ELF-1 (cell line): ENCODE measurements around the gene AVP.
"Not testable (repeated sequence)": the region's sequence is repeated elsewhere in the genome, so short reads cannot be mapped to it uniquely, and the experiment has no call there.

Source experiments
- DNase-seq: peaks from one replicate; pipeline ENCODE4 v3.0.0-alpha.2; 2016; ENCODE audit warnings: low read depth, low spot score

Gene AVP, protein sequence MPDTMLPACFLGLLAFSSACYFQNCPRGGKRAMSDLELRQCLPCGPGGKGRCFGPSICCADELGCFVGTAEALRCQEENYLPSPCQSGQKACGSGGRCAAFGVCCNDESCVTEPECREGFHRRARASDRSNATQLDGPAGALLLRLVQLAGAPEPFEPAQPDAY

DNA sequence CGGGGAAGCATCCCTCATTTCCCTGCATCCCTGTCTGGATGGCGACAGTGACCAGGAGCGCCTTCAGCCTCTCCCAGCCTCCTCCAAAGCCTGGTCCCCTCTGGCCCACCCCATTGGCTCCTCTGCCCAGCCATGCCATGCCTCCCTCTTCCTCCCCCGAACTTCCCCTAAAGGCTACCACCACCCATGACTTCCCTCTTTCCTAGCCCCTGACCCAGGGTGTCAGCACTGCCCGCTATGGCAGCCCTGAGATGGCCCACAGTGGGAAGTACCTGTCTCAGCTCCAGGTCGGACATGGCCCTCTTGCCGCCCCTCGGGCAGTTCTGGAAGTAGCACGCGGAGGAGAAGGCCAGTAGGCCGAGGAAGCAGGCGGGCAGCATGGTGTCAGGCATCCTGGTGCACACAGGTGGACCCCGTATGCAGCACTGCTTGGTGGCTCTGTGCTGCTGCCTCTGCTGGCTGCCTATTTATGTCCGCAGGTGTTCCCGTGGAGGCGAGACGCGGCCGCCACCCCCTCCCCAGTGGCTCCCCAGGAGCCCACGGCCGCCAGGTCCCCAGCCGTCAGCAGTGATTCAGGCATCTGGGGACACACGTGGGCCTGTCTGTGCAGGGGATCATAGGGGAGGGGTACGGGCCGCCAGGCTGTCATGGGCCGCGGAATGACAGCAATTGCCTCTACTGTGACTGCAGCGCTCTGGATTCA lies at the start of gene AVP:
Gene AVP (minus strand): TSS at position 442 of the 703 bp plus-strand sequence. CDS start 50 bp downstream, at position 392.
- no peak for DNase-seq

DNA sequence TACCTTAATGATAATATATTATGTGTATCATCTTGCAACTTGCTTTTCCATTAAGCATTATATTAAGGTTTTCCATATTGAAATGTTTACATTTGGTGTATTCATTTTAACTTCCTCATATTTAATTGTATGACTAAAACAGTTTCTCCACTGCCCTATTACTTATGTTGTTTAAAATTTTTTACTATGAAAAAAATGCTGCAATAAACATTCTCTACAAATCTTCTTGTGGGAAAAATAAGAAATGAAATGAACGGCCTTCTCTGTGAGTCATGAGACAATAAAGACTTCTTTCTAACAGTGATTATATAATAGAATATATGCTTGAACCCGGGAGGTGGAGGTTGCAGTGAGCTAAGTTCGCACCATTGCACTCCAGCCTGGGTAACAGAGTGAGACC lies 49.6 kb upstream of the AVP start:
- no peak for DNase-seq

DNA sequence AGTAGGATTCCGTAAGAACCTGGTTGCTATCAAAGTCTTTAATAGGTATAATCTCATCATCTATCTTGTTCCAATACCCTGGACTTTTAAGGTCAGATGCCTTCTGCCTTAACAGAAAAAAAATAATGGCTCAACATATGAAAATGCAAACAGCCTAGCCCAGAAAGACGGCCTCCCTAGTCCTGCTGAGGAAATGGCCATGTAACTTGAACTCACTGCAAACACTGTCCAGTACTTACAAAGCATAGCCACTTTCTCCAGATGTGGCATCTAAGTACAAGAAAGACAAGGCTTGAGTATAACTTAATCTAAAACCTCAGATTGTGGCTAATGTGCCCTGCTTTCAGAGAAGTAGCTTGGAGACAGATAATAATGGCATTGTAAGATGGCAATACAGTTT lies 48.6 kb upstream of the AVP start:
- no peak for DNase-seq

DNA sequence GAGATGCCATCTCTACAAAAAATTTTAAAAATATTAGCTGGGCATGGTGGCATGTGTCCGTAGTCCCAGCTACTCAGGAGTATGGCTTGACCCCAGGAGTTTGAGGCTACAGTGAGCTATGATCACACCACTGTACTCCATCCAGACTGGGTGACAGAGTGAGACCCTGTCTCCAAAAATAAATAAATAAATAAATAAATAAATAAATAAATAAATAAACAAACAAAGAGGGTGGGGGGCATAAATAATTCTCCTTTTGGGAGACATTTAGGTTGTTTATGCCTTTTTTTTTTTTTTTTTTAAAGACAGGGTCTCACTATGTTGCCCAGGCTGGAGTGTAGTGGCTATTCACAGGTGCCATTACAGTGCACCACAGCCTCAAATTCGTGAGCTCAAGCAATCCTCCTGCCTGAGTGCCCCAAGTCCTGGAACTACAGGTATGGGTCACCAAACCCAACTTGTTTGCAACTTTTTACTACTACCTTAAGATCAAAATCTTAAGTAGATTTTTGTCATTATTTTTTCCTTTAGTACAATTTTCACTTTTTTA lies 45.6 kb upstream of the AVP start:
- no peak for DNase-seq

DNA sequence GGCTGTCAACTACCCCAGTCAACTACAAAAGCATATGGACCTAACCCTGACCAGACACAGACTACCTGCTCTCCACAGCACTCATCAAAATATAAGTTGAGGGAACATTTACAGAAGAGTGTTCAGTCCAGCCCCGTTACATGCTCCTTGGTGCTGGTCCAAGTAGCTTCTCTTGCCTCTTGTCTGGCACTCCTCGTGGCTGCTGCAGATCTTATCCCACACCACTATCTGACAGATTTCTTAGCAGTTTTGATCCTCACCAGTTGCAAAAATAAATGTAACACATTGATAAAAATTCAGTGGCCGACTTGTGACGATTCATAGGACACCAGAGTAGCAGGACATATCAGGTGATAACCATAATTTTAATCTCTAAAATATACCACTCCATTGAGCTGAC lies 44.6 kb upstream of the AVP start:
- no peak for DNase-seq

DNA sequence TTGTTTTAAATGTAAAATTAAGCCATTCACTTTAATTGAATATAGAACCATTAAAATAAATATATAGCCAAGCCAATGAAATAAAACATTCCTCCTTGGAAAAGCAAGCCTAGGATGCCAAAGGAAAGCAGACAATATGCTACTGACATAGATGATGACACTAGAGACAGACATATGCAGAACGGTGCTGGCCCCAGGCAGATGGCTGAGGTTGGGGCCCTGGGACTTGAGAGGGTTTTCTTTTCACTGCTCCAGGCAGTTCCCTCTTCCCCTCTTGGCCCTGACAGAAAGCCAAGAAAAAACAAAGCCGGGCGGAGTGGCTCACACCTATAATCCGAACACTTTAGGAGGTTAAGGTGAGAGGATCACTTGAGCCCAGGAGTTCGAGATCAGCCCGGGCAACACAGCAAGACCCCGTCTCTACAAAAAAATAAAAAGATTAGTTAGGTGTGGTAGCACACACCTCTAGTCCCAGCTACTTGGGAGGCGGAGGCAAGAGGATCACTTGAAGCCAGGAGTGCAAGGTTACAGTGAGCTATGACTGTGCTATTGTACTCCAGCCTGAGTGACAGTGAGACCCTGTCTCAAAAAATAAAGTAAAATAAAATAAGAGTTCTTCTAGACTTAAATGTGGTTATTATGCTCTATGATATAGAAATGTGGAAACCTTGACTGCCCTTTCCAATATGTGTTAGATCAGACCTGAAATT lies 43.9 kb upstream of the AVP start:
- no peak for DNase-seq

DNA sequence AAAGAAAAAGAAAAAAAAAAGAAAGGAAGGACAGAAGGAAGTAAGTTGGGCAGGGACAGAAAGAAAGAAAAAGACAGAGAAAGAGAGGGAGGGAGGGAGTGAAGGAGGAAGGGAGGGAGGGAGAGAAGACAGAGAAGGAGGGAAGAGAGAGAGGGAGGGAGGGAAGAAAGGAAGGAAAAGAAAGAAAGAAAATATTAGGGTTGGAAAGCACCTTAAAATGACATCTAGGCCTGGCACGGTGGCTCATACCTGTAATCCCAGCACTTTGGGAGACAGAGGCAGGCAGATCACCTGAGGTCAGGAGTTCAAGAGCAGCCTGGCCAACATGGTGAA lies 42.0 kb upstream of the AVP start:
- DNase-seq, result no peak

DNA sequence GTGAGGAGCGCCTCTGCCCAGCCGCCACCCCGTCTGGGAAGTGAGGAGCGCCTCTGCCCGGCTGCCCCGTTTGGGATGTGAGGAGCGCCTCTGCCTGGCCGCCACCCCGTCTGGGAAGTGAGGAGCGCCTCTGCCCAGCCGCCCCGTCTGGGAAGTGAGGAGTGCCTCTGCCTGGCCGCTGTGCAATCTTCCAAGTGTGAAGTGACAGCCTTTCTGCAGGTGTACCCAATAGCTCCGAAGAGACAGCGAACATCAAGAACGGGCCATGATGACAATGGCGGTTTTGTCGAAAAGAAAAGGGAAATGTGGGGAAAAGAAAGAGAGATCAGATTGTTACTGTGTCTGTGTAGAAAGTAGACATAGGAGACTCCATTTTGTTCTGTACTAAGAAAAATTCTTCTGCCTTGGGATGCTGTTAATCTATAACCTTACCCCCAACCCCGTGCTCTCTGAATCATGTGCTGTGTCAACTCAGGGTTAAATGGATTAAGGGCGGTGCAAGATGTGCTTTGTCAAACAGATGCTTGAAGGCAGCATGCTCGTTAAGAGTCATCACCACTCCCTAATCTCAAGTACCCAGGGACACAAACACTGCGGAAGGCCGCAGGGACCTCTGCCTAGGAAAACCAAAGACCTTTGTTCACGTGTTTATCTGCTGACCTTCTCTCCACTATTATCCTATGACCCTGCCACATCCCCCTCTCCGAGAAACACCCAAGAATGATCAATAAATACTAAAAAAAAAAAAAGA lies 41.4 kb upstream of the AVP start:
- not testable (repeated sequence) for DNase-seq

DNA sequence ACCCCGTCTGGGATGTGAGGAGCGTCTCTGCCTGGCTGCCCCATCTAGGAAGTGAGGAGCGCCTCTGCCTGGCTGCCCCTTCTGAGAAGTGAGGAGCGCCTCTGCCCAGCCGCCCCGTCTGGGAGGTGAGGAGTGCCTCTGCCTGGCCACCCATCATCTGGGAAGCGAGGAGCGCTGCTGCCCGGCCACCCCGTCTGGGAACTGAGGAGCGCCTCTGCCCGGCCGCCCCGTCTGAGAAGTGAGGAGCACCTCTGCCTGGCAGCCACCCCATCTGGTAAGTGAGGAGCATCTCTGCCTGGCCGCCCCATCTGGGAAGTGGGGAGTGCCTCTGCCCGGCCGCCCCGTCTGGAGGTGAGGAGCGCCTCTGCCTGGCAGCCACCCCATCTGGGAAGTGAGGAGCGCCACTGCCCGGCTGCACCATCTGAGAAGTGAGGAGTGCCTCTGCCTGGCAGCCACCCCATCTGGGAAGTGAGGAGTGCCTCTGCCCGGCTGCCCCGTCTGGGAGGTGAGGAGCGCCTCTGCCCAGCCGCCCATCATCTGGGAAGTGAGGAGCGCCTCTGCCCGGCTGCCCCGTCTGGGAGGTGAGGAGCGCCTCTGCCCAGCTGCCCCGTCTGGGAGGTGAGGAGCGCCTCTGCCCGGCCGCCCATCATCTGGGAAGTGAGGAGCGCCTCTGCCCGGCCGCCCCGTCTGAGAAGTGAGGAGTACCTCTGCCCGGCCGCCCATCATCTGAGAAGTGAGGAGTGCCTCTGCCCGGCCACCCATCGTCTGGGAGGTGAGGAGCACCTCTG lies 40.4 kb upstream of the AVP start:
- not testable (repeated sequence) for DNase-seq

DNA sequence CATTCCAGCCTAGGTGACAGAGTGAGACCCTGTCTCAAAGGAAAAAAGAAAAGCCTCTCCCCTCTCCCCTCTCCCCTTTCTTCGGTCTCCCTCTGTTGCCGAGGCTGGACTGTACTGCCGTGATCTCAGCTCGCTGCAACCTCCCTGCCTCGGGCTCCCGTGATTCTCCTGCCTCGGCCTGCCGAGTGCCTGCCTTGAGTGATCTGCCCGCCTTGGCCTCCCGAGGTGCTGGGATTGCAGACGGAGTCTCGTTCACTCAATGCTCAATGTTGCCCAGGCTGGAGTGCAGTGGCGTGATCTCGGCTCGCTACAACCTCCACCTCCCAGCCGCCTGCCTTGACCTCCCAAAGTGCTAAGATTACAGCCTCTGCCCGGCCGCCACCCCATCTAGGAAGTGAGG lies 39.6 kb upstream of the AVP start:
- DNase-seq, result not testable (repeated sequence)

DNA sequence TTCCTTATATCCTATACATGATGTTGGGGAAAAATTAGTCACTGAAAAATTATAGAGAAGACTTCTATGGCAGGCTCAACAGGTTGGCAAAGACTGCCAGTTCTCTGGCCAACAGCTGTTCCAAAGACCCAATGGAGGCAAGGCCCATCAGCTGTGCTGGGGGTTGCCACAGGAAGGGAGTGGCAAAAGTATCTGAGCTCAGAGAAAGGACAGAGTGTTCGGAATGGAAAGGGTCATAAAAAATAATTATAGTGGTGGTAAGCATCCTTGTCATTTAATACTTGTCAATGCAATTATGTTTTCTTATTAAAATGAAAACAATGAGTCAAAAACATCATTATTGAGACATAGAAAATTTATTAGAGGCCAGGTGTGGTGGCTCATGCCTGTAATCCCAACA lies 39.0 kb upstream of the AVP start:
- DNase-seq, result no peak

DNA sequence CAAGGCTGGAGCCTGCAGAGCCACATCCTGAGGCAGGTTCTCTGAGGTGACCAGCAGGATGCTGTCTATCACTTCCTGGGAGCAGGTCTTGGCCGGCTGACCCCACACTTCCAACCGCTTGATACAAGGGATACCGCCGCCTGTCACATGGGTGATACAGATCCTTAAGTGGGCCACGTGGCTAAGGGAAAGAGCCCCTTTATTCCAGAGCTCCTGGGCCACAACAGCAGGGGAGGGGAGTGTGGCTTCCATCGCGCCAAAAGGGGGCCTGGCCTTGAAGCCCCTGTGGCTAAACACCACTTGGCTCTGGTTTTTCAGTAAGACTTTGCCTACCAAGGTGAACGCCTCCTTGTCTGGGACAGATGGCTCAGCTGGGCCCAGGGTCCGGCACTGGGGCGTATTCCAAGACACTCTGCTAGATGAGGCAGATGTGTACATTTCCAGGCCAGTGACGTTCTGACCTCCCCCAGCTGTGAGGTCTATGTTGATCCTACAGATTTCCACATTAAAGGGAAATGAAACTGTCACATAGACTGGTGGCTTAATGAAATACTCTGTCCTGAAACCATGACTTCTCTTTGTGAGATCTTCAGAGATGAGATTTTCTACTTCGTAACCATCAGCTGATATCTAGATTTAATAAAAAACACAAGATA lies 37.6 kb upstream of the AVP start:
- DNase-seq, result no peak

DNA sequence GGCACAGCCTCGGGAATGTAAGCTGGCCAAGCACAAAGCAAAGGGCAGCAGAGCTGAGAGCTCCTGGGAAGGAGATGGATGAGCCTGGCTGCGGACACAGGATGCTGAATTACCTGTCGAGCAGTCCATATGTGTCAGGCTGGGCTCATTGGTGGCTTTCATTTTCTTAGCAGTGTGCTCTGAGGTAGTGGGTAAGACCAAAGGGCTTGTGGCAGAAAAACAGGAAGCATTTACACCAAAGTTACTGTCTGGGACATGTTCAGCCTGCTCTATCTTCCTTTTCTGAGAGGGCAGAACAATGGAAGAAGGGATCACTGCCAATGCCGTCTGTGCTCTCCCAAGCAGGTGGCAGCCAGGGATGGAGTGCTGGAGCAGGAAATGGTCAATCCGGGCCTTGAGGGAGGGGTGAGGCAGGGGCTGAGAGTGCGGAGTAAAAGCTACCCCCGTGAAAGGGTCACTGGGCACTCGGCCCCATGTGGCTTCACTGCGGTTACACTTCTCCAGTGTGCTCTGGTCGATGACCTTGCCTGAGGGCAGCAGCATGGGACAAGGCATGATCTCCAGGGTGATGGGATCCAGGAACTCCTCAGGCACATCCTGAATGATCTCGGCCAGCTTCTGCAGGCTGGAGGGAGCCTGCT lies 36.9 kb upstream of the AVP start:
- DNase-seq, result no peak

DNA sequence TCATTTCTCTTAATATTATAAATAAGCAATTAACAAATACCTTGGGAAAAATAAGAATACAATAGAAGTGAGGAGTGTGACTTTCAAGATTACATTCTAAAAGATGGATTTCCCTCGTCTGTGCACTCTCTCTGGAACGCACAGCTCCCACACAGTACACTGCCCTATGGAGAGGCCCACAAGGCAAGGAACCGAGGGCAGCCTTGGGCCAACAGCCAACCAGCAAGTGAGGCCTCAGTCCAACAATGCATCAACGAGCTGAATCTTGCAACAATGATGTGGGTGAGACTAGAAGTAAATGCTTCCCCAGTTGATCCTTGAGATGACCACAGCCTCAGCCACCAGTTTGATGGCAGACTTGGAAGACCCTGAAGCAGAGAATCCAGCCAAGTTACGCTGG lies 34.5 kb upstream of the AVP start:
- DNase-seq, result no peak

DNA sequence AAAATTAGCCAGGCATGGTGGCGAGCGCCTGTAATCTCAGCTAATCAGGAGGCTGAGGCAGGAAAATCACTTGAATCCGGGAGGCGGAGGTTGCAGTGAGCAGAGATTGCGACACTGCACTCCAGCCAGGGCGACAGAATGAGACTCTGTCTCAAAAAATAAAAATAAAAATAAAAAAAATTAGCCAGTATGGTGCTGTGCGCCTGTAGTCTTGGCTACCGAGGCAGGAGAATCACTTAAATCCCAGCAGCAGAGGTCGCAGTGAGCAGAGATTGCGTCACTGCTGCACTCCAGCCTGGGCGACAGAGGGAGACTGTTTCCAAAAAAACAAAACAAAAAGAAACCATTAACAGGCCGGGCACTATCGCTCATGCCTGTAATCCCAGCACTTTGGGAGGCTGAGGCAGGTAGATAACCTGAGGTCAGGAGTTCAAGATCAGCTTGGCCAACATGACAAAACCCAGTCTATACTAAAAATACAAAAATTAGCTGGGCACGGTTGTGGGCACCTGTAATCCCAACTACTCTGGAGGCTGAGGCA lies 33.4 kb upstream of the AVP start:
- peak; percentile 79 for DNase-seq

DNA sequence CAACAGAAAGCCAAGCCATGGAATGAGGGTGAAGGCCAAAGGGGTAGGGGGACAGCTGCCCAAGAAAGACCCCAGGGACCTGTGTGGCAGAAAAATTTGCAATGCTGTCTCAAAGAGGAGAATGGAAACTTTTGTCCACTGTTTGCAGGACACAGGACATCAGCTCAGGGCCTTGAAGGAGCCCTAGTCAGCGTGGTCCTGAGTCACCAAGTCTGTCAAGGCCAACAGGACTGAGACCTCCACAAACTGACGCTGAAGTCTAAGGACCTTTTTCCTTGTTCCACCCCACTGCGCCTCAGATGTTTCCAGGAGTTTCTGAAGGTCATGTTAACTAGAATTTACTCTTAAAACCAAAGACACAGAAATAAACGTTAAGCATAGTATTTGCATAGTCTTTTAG lies 31.8 kb upstream of the AVP start:
- no peak for DNase-seq

DNA sequence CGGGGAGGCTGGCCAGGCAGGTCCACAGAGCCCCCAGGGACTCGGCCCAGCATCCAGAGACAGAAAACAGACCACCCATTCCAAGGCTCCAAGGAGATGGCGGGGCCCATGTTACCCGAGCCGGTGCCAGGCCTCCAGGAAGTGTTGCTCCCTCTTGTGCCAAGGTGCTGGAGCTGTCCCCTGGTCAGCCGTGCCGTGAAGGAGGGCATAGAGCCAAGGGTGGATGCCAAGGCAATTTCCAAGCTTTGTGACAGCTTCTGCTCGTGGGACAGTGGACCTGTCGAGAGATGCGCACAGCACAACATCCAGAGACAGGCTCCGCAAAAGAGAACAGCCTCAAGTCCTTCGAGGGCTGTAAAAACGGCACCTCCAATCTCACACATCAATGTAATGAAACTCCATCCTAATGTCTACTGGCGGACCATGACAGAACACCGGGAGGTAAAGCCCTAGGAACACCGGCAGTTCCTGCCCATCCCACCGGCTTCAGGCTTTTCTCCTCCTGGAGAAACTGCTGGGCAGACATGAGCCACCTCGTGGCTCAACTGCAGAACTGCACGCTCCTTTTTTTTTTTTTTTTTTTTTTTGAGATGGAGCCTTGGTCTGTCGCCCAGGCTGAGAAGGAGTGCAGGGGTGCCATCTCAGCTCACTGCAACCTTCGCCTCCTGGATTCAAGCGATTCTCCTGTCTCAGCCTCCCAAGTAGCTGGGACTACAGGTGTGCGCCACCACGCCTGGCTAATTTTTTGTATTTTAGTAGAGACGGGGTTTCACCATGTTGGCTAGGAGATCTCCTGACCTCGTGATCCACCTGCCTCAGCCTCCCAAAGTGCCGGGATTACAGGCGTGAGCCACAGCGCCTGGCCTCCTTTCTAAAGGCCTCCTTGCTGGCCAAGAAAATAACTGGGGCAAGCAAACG lies 30.9 kb upstream of the AVP start:
- DNase-seq, result peak; percentile 89

DNA sequence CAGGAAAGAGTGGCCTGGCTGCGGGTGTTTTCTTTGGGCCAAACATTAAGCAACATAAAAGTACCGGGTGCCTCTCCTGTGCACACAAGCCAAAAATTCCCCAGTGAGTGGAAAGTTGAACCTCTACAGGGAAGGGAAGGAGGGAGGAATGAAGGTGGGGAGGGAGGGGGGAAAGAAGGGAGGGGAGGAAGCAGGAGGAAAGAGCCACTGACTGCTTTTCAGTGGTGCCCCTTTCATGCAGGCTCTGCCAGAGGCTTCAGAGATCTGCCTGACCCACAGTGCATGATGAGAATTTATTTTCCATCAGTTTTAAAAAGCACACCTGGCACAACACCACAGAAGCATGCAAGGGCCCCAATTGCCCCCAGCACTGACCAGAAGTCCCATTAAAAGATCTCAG lies 27.5 kb upstream of the AVP start:
- DNase-seq, result no peak

DNA sequence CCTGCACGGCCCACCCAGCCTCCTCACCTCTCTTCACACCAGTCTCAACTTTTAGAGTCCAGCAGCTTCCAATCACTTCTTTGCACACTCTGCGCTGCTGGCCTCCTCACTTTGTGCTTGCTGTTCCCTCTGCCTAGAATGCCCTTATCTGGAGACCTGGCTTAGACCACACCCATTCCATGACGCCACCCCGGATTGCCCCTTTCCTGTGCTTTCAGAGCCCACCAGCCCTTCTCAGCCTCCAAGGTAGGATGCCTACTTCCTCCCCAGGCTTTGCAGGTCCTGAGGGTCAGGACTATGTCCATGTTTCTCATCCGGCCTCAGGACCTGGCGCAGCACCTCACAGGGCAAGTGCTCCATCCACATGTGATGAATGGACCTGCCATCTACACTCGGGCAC lies 27.0 kb upstream of the AVP start:
- DNase-seq, result no peak
